ENCODE results near the gene CLEC7A.

CLEC7A gene

GRCh38 chr12:10110256-10110844 lies 19.6 kb downstream of the CLEC7A start:
- TF ChIP-seq CTCF (IDR thresholded peaks at IDR 0.05; ENCODE audit: extremely low read depth, insufficient read depth, missing control alignments): no peak
- no peak for DNase-seq (ENCODE audit: low spot score)
- in situ Hi-C loops (cut with MboI; ENCODE audit: low pct_unique_long_range_greater_than_20kb, low sequenced_read_pairs, unreplicated experiment): no loop called here

GRCh38 chr12:10102322-10102721 lies 27.7 kb downstream of the CLEC7A start:
- no peak for DNase-seq (ENCODE audit: low spot score)
- no peak for TF ChIP-seq CTCF (IDR thresholded peaks at IDR 0.05; ENCODE audit: extremely low read depth, insufficient read depth, missing control alignments)
- in situ Hi-C loops (cut with MboI; ENCODE audit: low pct_unique_long_range_greater_than_20kb, low sequenced_read_pairs, unreplicated experiment): no loop called here

GRCh38 chr12:10101648-10102220 lies 28.3 kb downstream of the CLEC7A start:
- no peak for TF ChIP-seq CTCF (IDR thresholded peaks at IDR 0.05; ENCODE audit: extremely low read depth, insufficient read depth, missing control alignments)
- no peak for DNase-seq (ENCODE audit: low spot score)
- in situ Hi-C loops (cut with MboI; ENCODE audit: low pct_unique_long_range_greater_than_20kb, low sequenced_read_pairs, unreplicated experiment): no loop called here

- in situ Hi-C loops (cut with MboI; ENCODE audit: low pct_unique_long_range_greater_than_20kb, low sequenced_read_pairs, unreplicated experiment): no loop called here
- DNase-seq (ENCODE audit: low spot score): no peak
- no peak for TF ChIP-seq CTCF (IDR thresholded peaks at IDR 0.05; ENCODE audit: extremely low read depth, insufficient read depth, missing control alignments)
These were observed 28.9 kb downstream of the CLEC7A start for GRCh38 chr12:10101042-10101579.

GRCh38 chr12:10098791-10099190 lies 31.2 kb downstream of the CLEC7A start, which contains the start of gene CLEC1A:
CLEC1A (minus strand) TSS chr12:10098985; CDS start chr12:10098922, 63 bp downstream.
- no peak for DNase-seq (ENCODE audit: low spot score)
- in situ Hi-C loops (cut with MboI; ENCODE audit: low pct_unique_long_range_greater_than_20kb, low sequenced_read_pairs, unreplicated experiment): no loop called here
- no peak for TF ChIP-seq CTCF (IDR thresholded peaks at IDR 0.05; ENCODE audit: extremely low read depth, insufficient read depth, missing control alignments)

GRCh38 chr12:10097521-10097920 lies 32.5 kb downstream of the CLEC7A start:
- in situ Hi-C loops (cut with MboI; ENCODE audit: low pct_unique_long_range_greater_than_20kb, low sequenced_read_pairs, unreplicated experiment): no loop called here

More at GRCh38 chr12:10097521-10097920, 32.5 kb downstream of the CLEC7A start:
- TF ChIP-seq CTCF (IDR thresholded peaks at IDR 0.05; ENCODE audit: extremely low read depth, insufficient read depth, missing control alignments): no peak
- DNase-seq (ENCODE audit: low spot score): no peak
